Epidermal melanocyte (primary cell): ENCODE results near the gene CDHR5.
A peak's percentile ranks its signal among the peaks of the same experiment; 100 is the strongest.
"Not testable (repeated sequence)": the region's sequence is repeated elsewhere in the genome, so short reads cannot be mapped to it uniquely, and the experiment has no call there.

Experiments
- DNase-seq: peaks from one replicate; pipeline ENCODE4 v3.0.0; 2011; ENCODE audit warnings: low spot score; ENCODE audit not compliant: insufficient read length

CDHR5 gene

GRCh38 chr11:624705-625635, at the start of gene CDHR5:
TSS of gene CDHR5 (minus strand) at chr11:624955. CDS start at chr11:624902, 53 bp downstream.
- DNase-seq = no peak

- DNase-seq = no peak
Measured at GRCh38 chr11:674406-674805, 49.7 kb upstream of the CDHR5 start.

GRCh38 chr11:673866-674265, 49.1 kb upstream of the CDHR5 start:
- DNase-seq = no peak

- DNase-seq = no peak
Measured at GRCh38 chr11:665704-666281, 41.0 kb upstream of the CDHR5 start.

- DNase-seq = no peak
Measured at GRCh38 chr11:665062-665703, 40.4 kb upstream of the CDHR5 start.

GRCh38 chr11:662689-663274, 38.0 kb upstream of the CDHR5 start:
- DNase-seq = peak; percentile 92

GRCh38 chr11:660681-661444, 36.1 kb upstream of the CDHR5 start:
- no peak for DNase-seq

- DNase-seq = no peak
Measured at GRCh38 chr11:660281-660680, 35.5 kb upstream of the CDHR5 start.

GRCh38 chr11:659532-660085, 34.9 kb upstream of the CDHR5 start:
- no peak for DNase-seq

- DNase-seq = no peak
Measured at GRCh38 chr11:657691-658126, 33.0 kb upstream of the CDHR5 start.

- no peak for DNase-seq
Measured at GRCh38 chr11:656866-657265, 32.1 kb upstream of the CDHR5 start.

GRCh38 chr11:656426-656825, 31.7 kb upstream of the CDHR5 start:
- no peak for DNase-seq

GRCh38 chr11:655036-655726, 30.4 kb upstream of the CDHR5 start:
- DNase-seq = no peak

GRCh38 chr11:654444-654843, 29.7 kb upstream of the CDHR5 start:
- not testable (repeated sequence) for DNase-seq

GRCh38 chr11:653837-654236, 29.1 kb upstream of the CDHR5 start:
- DNase-seq = no peak

- DNase-seq = not testable (repeated sequence)
Measured at GRCh38 chr11:653136-653535, 28.4 kb upstream of the CDHR5 start.

GRCh38 chr11:650482-650881, 25.7 kb upstream of the CDHR5 start:
- DNase-seq = no peak

- DNase-seq = not testable (repeated sequence)
Measured at GRCh38 chr11:647672-648158, 23.0 kb upstream of the CDHR5 start.

GRCh38 chr11:646214-646613, 21.5 kb upstream of the CDHR5 start:
- no peak for DNase-seq

GRCh38 chr11:645536-645935, 20.8 kb upstream of the CDHR5 start:
- no peak for DNase-seq
